HS-5 (cell line): Measurements from ENCODE around the gene RYR1.
"Not testable (repeated sequence)": the region's sequence is repeated elsewhere in the genome, so short reads cannot be mapped to it uniquely, and the experiment has no call there.

Source experiments
- DNase-seq: peaks from one replicate; pipeline ENCODE4 v3.0.0-alpha.2; 2012; ENCODE audit warnings: low read depth

The RYR1 gene

GRCh38 chr19:38538793-38539528 lies 105.5 kb downstream of the RYR1 start:
- DNase-seq = no peak

- no peak for DNase-seq
These were observed 106.3 kb downstream of the RYR1 start for GRCh38 chr19:38539751-38540150.

- DNase-seq = no peak
These were observed 108.5 kb downstream of the RYR1 start for GRCh38 chr19:38542040-38542439.

GRCh38 chr19:38543286-38543806 lies 109.9 kb downstream of the RYR1 start:
- DNase-seq = no peak

GRCh38 chr19:38543807-38544568 lies 110.5 kb downstream of the RYR1 start:
- peak; percentile 90 for DNase-seq

- peak; percentile 5 for DNase-seq
These were observed 111.3 kb downstream of the RYR1 start for GRCh38 chr19:38544569-38545315.

GRCh38 chr19:38545596-38545995 lies 112.1 kb downstream of the RYR1 start:
- no peak for DNase-seq

GRCh38 chr19:38547421-38547820 lies 113.9 kb downstream of the RYR1 start:
- DNase-seq = no peak

- DNase-seq = no peak
These were observed 115.6 kb downstream of the RYR1 start for GRCh38 chr19:38549061-38549460.

- DNase-seq = no peak
These were observed 116.5 kb downstream of the RYR1 start for GRCh38 chr19:38549942-38550341.

- no peak for DNase-seq
These were observed 116.9 kb downstream of the RYR1 start for GRCh38 chr19:38550376-38550775.

- no peak for DNase-seq
These were observed 117.9 kb downstream of the RYR1 start for GRCh38 chr19:38551450-38551813.

GRCh38 chr19:38553239-38553638 lies 119.7 kb downstream of the RYR1 start:
- not testable (repeated sequence) for DNase-seq

GRCh38 chr19:38554676-38555141 lies 121.2 kb downstream of the RYR1 start:
- no peak for DNase-seq

GRCh38 chr19:38555200-38555599 lies 121.7 kb downstream of the RYR1 start:
- no peak for DNase-seq

GRCh38 chr19:38556521-38557174 lies 123.2 kb downstream of the RYR1 start:
- no peak for DNase-seq

- no peak for DNase-seq
These were observed 123.8 kb downstream of the RYR1 start for GRCh38 chr19:38557205-38557799.

- not testable (repeated sequence) for DNase-seq
These were observed 125.4 kb downstream of the RYR1 start for GRCh38 chr19:38558933-38559332.

GRCh38 chr19:38559428-38560401 lies 126.2 kb downstream of the RYR1 start:
- no peak for DNase-seq

- no peak for DNase-seq
These were observed 127.6 kb downstream of the RYR1 start for GRCh38 chr19:38561053-38561606.
